ENCODE results near the gene IQCE. TPM values are rescaled to one million over a fixed set of nuclear protein-coding genes. Genes with fewer than 3 reads are reported as not detected.

The IQCE gene
- total RNA-seq, 4 donors from 2014 or later = 16.8 to 46.9 (median 26.9) TPM

- H3K27me3 ChIP-seq = no peaks in the 10 kb centered on the region
- DNase-seq (ENCODE audit: low spot score in 2 of 2) = no peak
- 87% methylated on average over 24 to 27 of the region's 27 CpGs for WGBS, 2 donors
- H3K4me1 ChIP-seq = no peaks in the 10 kb centered on the region
- TF ChIP-seq CTCF (IDR thresholded peaks at IDR 0.05) (no peak), EP300 (IDR thresholded peaks at IDR 0.05) (no peak), POLR2A (IDR thresholded peaks at IDR 0.05) (no peak)
- no peaks in the 10 kb centered on the region for H3K9me3 ChIP-seq
- H3K4me3 ChIP-seq = no peak overlapping the region
- H3K36me3 ChIP-seq = peaks cover 0 to 97% (median 0%) of the 10 kb centered on the region in 3 donors
- no peak overlapping the region for H3K27ac ChIP-seq
Measured at GRCh38 chr7:2595258-2595860, 36.6 kb downstream of the IQCE start.

GRCh38 chr7:2596464-2597272 lies 37.9 kb downstream of the IQCE start:
- no peaks in the 10 kb centered on the region for H3K4me1 ChIP-seq
- H3K9me3 ChIP-seq = no peaks in the 10 kb centered on the region
- peaks cover 0 to 95% (median 0%) of the 10 kb centered on the region in 3 donors for H3K36me3 ChIP-seq
- TF ChIP-seq EP300 (IDR thresholded peaks at IDR 0.05) (no peak), POLR2A (IDR thresholded peaks at IDR 0.05) (no peak)
- H3K27me3 ChIP-seq = no peaks in the 10 kb centered on the region
- 85 to 88% methylated on average over 21 to 22 of the region's 22 CpGs for WGBS, 2 donors
- no peak for DNase-seq (ENCODE audit: low spot score in 2 of 2)
- no peak overlapping the region for H3K27ac ChIP-seq
- no peak overlapping the region for H3K4me3 ChIP-seq

- TF ChIP-seq CTCF (IDR thresholded peaks at IDR 0.05) (no peak), EP300 (IDR thresholded peaks at IDR 0.05) (no peak), POLR2A (IDR thresholded peaks at IDR 0.05) (no peak)
- H3K4me1 ChIP-seq = no peaks in the 10 kb centered on the region
- H3K9me3 ChIP-seq = no peaks in the 10 kb centered on the region
- no peak for DNase-seq (ENCODE audit: low spot score in 2 of 2)
- peaks cover 0 to 95% (median 4%) of the 10 kb centered on the region in 3 donors for H3K36me3 ChIP-seq
- no peaks in the 10 kb centered on the region for H3K27me3 ChIP-seq
- WGBS, 2 donors = 83 to 84% methylated on average over 13 of the region's 13 CpGs
- H3K27ac ChIP-seq = no peak overlapping the region
- no peak overlapping the region for H3K4me3 ChIP-seq
Measured at GRCh38 chr7:2597273-2597640, 38.5 kb downstream of the IQCE start.

- Histone ChIP-seq H3K4me3 (no peak overlapping the region), H3K27ac (no peak overlapping the region), H3K27me3 (no peaks in the 10 kb centered on the region), H3K4me1 (no peaks in the 10 kb centered on the region), H3K36me3 (peaks cover 0 to 94% (median 4%) of the 10 kb centered on the region in 3 donors), H3K9me3 (no peaks in the 10 kb centered on the region)
- TF ChIP-seq CTCF (IDR thresholded peaks at IDR 0.05) = no peak
- TF ChIP-seq EP300 (IDR thresholded peaks at IDR 0.05) = no peak
- TF ChIP-seq POLR2A (IDR thresholded peaks at IDR 0.05) = no peak
- no peak for DNase-seq (ENCODE audit: low spot score in 2 of 2)
- 80 to 85% methylated on average over 21 to 28 of the region's 29 CpGs for WGBS, 2 donors
Measured at GRCh38 chr7:2598154-2598823, 39.5 kb downstream of the IQCE start.

GRCh38 chr7:2601065-2601464 lies 42.3 kb downstream of the IQCE start:
- H3K36me3 ChIP-seq = peaks cover 0 to 84% (median 8%) of the 10 kb centered on the region in 3 donors
- peak overlapping the region in 1 of 4 donors; percentile 18 for H3K27ac ChIP-seq
- WGBS, 2 donors = 37 to 45% methylated on average over 9 of the region's 9 CpGs
- H3K27me3 ChIP-seq = no peaks in the 10 kb centered on the region
- H3K9me3 ChIP-seq = no peaks in the 10 kb centered on the region
- H3K4me3 ChIP-seq = no peak overlapping the region
- no peaks in the 10 kb centered on the region for H3K4me1 ChIP-seq
- TF ChIP-seq EP300 (IDR thresholded peaks at IDR 0.05) (no peak), POLR2A (IDR thresholded peaks at IDR 0.05) (no peak), CTCF (IDR thresholded peaks at IDR 0.05) (no peak)
- no peak for DNase-seq (ENCODE audit: low spot score in 2 of 2)
